ENCODE data around the gene ANKRD50. TPM values are rescaled to one million over a fixed set of nuclear protein-coding genes. Genes with fewer than 3 reads are reported as not detected.

ANKRD50 gene
- total RNA-seq, 1 experiment from 2014 or later: 14.3 TPM

- Histone ChIP-seq H3K4me3 (ENCODE audit: low read depth in 2 of 2, low read length in 2 of 2) (no peak overlapping the region), H3K27ac (ENCODE audit: low read length) (no peak overlapping the region), H3K27me3 (ENCODE audit: control insufficient read depth, insufficient read depth, low read length) (no peaks in the 10 kb centered on the region), H3K4me1 (ENCODE audit: control insufficient read depth, insufficient read depth, low read length) (no peaks in the 10 kb centered on the region), H3K36me3 (ENCODE audit: control insufficient read depth, insufficient read depth, low read length) (no peaks in the 10 kb centered on the region), H3K9me3 (ENCODE audit: control insufficient read depth, insufficient read depth, low read depth, low read length) (no peaks in the 10 kb centered on the region)
- DNase-seq (ENCODE audit: low read depth, low spot score) (peak; percentile 28), ATAC-seq (no peak)
- no TSS peak for BruUV-seq (replicated peaks)
- CTCF ChIA-PET: no interaction called here
- POLR2A ChIA-PET: no interaction called here
- intact Hi-C loops (cut with micrococcal nuclease; ENCODE audit: unreplicated experiment): no loop called here
- in situ Hi-C loops (cut with HindIII; ENCODE audit: low pct_unique_long_range_greater_than_20kb, low sequenced_read_pairs): no loop called here
- TF ChIP-seq, protein P1, sequence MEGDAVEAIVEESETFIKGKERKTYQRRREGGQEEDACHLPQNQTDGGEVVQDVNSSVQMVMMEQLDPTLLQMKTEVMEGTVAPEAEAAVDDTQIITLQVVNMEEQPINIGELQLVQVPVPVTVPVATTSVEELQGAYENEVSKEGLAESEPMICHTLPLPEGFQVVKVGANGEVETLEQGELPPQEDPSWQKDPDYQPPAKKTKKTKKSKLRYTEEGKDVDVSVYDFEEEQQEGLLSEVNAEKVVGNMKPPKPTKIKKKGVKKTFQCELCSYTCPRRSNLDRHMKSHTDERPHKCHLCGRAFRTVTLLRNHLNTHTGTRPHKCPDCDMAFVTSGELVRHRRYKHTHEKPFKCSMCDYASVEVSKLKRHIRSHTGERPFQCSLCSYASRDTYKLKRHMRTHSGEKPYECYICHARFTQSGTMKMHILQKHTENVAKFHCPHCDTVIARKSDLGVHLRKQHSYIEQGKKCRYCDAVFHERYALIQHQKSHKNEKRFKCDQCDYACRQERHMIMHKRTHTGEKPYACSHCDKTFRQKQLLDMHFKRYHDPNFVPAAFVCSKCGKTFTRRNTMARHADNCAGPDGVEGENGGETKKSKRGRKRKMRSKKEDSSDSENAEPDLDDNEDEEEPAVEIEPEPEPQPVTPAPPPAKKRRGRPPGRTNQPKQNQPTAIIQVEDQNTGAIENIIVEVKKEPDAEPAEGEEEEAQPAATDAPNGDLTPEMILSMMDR (IDR thresholded peaks at IDR 0.05): no peak
- no peak for TF ChIP-seq POLR2AphosphoS5 (IDR thresholded peaks at IDR 0.05; ENCODE audit: low read depth, low read length)
- TF ChIP-seq, protein P2, sequence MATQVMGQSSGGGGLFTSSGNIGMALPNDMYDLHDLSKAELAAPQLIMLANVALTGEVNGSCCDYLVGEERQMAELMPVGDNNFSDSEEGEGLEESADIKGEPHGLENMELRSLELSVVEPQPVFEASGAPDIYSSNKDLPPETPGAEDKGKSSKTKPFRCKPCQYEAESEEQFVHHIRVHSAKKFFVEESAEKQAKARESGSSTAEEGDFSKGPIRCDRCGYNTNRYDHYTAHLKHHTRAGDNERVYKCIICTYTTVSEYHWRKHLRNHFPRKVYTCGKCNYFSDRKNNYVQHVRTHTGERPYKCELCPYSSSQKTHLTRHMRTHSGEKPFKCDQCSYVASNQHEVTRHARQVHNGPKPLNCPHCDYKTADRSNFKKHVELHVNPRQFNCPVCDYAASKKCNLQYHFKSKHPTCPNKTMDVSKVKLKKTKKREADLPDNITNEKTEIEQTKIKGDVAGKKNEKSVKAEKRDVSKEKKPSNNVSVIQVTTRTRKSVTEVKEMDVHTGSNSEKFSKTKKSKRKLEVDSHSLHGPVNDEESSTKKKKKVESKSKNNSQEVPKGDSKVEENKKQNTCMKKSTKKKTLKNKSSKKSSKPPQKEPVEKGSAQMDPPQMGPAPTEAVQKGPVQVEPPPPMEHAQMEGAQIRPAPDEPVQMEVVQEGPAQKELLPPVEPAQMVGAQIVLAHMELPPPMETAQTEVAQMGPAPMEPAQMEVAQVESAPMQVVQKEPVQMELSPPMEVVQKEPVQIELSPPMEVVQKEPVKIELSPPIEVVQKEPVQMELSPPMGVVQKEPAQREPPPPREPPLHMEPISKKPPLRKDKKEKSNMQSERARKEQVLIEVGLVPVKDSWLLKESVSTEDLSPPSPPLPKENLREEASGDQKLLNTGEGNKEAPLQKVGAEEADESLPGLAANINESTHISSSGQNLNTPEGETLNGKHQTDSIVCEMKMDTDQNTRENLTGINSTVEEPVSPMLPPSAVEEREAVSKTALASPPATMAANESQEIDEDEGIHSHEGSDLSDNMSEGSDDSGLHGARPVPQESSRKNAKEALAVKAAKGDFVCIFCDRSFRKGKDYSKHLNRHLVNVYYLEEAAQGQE (IDR thresholded peaks at IDR 0.05; ENCODE audit: insufficient read depth in 1 of 2, low read depth in 2 of 2, low read length in 1 of 2): no peak
- TF ChIP-seq TCF7L2 (IDR thresholded peaks at IDR 0.05; ENCODE audit: low read depth, low read length): no peak
- TF ChIP-seq SIN3A (IDR thresholded peaks at IDR 0.05; ENCODE audit: borderline replicate concordance, insufficient read depth, low read depth, low read length): no peak
Observed at GRCh38 chr4:124754681-124755080, 42.1 kb upstream of the ANKRD50 start.

DNA sequence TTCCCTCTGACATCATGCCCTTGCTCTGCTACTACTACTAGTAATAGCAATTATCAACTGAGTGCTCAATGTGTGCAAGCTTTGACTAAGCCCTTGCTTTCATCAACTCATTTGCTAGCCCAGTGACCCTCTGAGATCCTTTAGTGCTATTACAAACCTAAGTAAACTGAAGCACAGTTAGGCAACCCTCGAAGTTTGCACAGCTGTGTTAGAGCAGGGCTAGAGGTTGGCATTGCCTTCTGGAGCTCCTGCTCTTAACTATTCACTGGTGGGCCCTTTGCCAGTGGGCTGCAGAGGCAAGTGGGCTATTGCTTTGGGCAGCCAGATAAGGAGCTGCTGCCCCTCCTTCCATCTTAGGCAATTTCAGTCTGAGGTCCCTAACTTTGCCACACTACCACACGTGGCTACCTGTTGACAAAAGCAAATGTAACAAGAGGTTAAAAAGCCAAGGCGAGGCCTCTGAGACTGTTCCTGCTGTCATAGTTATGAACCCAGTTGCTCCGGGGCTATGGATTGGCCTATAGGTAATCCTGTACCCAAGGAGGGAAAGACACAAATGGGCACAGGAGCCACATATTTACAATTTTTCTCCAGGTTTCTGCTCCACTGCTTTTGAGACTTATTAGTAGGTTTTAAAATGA, 41.5 kb upstream of the ANKRD50 start:
- ATAC-seq (no peak; the same call in 1 of the 2 replicates), DNase-seq (ENCODE audit: low read depth, low spot score) (peak; percentile 68)
- no peaks in the 10 kb centered on the region for H3K27me3 ChIP-seq (ENCODE audit: control insufficient read depth, insufficient read depth, low read length)
- TF ChIP-seq POLR2AphosphoS5 (IDR thresholded peaks at IDR 0.05; ENCODE audit: low read depth, low read length): no peak
- TF ChIP-seq, protein P2 (IDR thresholded peaks at IDR 0.05; ENCODE audit: insufficient read depth in 1 of 2, low read depth in 2 of 2, low read length in 1 of 2): no peak
- TF ChIP-seq, protein P1 (IDR thresholded peaks at IDR 0.05): no peak
- no peak for TF ChIP-seq TCF7L2 (IDR thresholded peaks at IDR 0.05; ENCODE audit: low read depth, low read length)
- no peak for TF ChIP-seq SIN3A (IDR thresholded peaks at IDR 0.05; ENCODE audit: borderline replicate concordance, insufficient read depth, low read depth, low read length)
- intact Hi-C loops (cut with micrococcal nuclease; ENCODE audit: unreplicated experiment): no loop called here
- no peak overlapping the region for H3K4me3 ChIP-seq (ENCODE audit: low read depth in 2 of 2, low read length in 2 of 2)
- in situ Hi-C loops (cut with HindIII; ENCODE audit: low pct_unique_long_range_greater_than_20kb, low sequenced_read_pairs): no loop called here
- no peaks in the 10 kb centered on the region for H3K36me3 ChIP-seq (ENCODE audit: control insufficient read depth, insufficient read depth, low read length)
- BruUV-seq (replicated peaks): no TSS peak
- H3K4me1 ChIP-seq (ENCODE audit: control insufficient read depth, insufficient read depth, low read length): no peaks in the 10 kb centered on the region
- ChIA-PET POLR2A (no interaction called here), CTCF (interaction anchor here (0.7 kb wide), 1 partner anchor 219 kb away, joined by 6 read pairs; no protein-coding TSS in a partner anchor)
- no peaks in the 10 kb centered on the region for H3K9me3 ChIP-seq (ENCODE audit: control insufficient read depth, insufficient read depth, low read depth, low read length)
- no peak overlapping the region for H3K27ac ChIP-seq (ENCODE audit: low read length)

Measured in Panc1 (cell line).